Suprapubic skin (tissue), 4 donors: Measurements from ENCODE around the gene TMX2. TPM values are rescaled to one million over a fixed set of nuclear protein-coding genes. Genes with fewer than 3 reads are reported as not detected.
A peak's percentile ranks its signal among the peaks of the same experiment; 100 is the strongest.

Experiments
- DNase-seq, 2 donors: peaks; one replicate each; pipeline ENCODE4 v3.0.0-alpha.2; 2019; ENCODE audit warnings: low spot score in 2 of 2
- H3K27ac ChIP-seq: fragments of 200-600 bp; sonication (generic); one replicate; pipeline ENCODE4 v1.5.1; 2019
- H3K27me3 ChIP-seq: fragments of 200-600 bp; sonication (generic); one replicate; pipeline ENCODE4 v1.5.1; 2019
- H3K36me3 ChIP-seq: fragments of 200-600 bp; sonication (generic); one replicate; pipeline ENCODE4 v1.5.1; 2019
- H3K4me1 ChIP-seq: fragments of 200-600 bp; sonication (generic); one replicate; pipeline ENCODE4 v1.5.1; 2019
- H3K4me3 ChIP-seq: fragments of 200-600 bp; sonication (generic); one replicate; pipeline ENCODE4 v1.5.1; 2019; ENCODE audit warnings: mild to moderate bottlenecking
- H3K9me3 ChIP-seq: fragments of 200-600 bp; sonication (generic); one replicate; pipeline ENCODE4 v1.5.1; 2019
- CTCF ChIP-seq, 2 donors: fragments of 200-600 bp in 1 of 2; fragments of 450-650 bp in 1 of 2; sonication (generic) in 1 of 2; IDR thresholded peaks; one replicate each; pipeline ENCODE4 v1.5.1; 2016 to 2019; ENCODE audit warnings: antibody characterized with exemption in 2 of 2, mild to moderate bottlenecking in 1 of 2, moderate library complexity in 1 of 2
- EP300 ChIP-seq: sonication (generic); formaldehyde crosslinking; IDR thresholded peaks from one replicate; pipeline ENCODE4 v1.6.1; 2017; ENCODE audit warnings: antibody characterized with exemption
- POLR2A ChIP-seq, 2 donors: fragments of 450-650 bp; IDR thresholded peaks; one replicate each; pipeline ENCODE4 v1.6.1; 2017; ENCODE audit warnings: antibody characterized with exemption in 2 of 2, mild to moderate bottlenecking in 2 of 2, moderate library complexity in 2 of 2
- POLR2AphosphoS5 ChIP-seq, 3 donors: sonication (generic); formaldehyde crosslinking; IDR thresholded peaks; one replicate each; pipeline ENCODE4 v1.6.1; 2017; ENCODE audit warnings: antibody characterized with exemption in 3 of 3
- WGBS: methylation state at CpG from one replicate; pipeline ENCODE4 v1.1.5; 2018; 5-methylcytosine and 5-hydroxymethylcytosine counted together
- total RNA-seq, 4 donors: library from RNA; depleted of rRNA; stranded (reverse); fragments of >200 nt; gene quantifications; one replicate each; pipeline ENCODE4 v1.1.0, GENCODE V29; 2016

Gene TMX2
- total RNA-seq, 4 donors from 2014 or later, result 36.9 to 67.7 (median 55.0) TPM

- no peaks in the 10 kb centered on the region for H3K9me3 ChIP-seq
- peaks cover 42% of the 10 kb centered on the region for H3K4me1 ChIP-seq
- no peak for DNase-seq
- WGBS, result under 1% methylated on average over 26 of the region's 31 CpGs
- no peaks in the 10 kb centered on the region for H3K27me3 ChIP-seq
- peak overlapping the region; percentile 98 for H3K4me3 ChIP-seq
- H3K36me3 ChIP-seq, result peaks cover 14% of the 10 kb centered on the region
- TF ChIP-seq EP300 (no peak), CTCF (IDR thresholded peaks at IDR 0.05) (no peak), POLR2A (IDR thresholded peaks at IDR 0.05) (no peak), POLR2AphosphoS5 (IDR thresholded peaks at IDR 0.05) (no peak)
- H3K27ac ChIP-seq, result peak overlapping the region; percentile 99
Measured at GRCh38 chr11:57668434-57668782, 44.0 kb upstream of the TMX2 start.

- H3K36me3 ChIP-seq, result peaks cover 42% of the 10 kb centered on the region
- no peak for DNase-seq
- H3K4me1 ChIP-seq, result peaks cover 67% of the 10 kb centered on the region
Measured at GRCh38 chr11:57674251-57674650, 38.1 kb upstream of the TMX2 start.

DNA sequence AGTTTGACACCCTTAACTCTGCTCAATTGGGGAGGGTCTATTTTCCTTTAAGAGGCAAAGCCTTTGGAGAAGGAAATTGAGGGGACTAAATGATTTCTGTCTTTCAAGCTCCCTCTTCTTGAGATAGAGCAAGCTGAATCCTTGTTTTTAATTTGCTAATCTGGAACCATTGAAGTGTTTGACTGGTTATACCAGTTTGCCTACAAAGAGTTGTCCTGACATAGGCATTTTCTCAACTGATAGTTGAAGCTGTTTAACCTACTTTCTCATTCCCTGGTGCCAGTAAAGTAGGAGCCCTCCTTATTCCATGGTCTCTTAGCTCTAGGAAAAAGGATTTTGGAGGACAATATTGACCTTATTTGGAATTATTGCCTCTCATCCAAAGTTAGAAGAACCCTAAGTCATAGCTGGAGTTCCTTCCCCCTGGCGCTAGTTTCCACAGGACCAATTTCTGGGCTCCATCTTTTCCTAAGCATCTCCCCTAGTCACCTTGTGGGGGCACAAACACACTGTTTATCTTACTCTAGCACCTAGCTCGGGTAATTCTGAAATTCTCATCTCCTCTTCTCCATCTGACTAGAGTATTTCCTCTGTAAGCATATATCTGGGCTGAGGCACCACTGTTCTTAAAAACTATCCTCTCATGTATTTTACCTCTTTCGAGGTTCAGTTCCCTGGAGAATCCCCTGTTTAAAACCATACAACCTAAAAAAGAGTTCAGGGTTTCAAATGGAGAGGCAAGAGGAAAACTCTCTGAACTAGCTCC lies 37.0 kb upstream of the TMX2 start:
- Histone ChIP-seq H3K36me3 (peaks cover 42% of the 10 kb centered on the region), H3K27me3 (no peaks in the 10 kb centered on the region), H3K27ac (peak overlapping the region; percentile 75), H3K4me3 (peak overlapping the region; percentile 13), H3K9me3 (no peaks in the 10 kb centered on the region), H3K4me1 (peaks cover 69% of the 10 kb centered on the region)
- DNase-seq, result no peak
- WGBS, result 76% methylated on average over 3 of the region's 3 CpGs
- no peak for TF ChIP-seq POLR2AphosphoS5 (IDR thresholded peaks at IDR 0.05)
- TF ChIP-seq EP300, result no peak
- no peak for TF ChIP-seq POLR2A (IDR thresholded peaks at IDR 0.05)
- no peak for TF ChIP-seq CTCF (IDR thresholded peaks at IDR 0.05)

More at GRCh38 chr11:57674251-57674650, 38.1 kb upstream of the TMX2 start:
- Histone ChIP-seq H3K27me3 (no peaks in the 10 kb centered on the region), H3K27ac (peak overlapping the region; percentile 75), H3K4me3 (no peak overlapping the region), H3K9me3 (no peaks in the 10 kb centered on the region)
- TF ChIP-seq POLR2AphosphoS5 (IDR thresholded peaks at IDR 0.05) (no peak), EP300 (no peak), POLR2A (IDR thresholded peaks at IDR 0.05) (no peak), CTCF (IDR thresholded peaks at IDR 0.05) (no peak)

GRCh38 chr11:57679396-57679795 lies 33.0 kb upstream of the TMX2 start:
- no peaks in the 10 kb centered on the region for H3K9me3 ChIP-seq
- peaks cover 57% of the 10 kb centered on the region for H3K4me1 ChIP-seq
- DNase-seq, result no peak
- 47% methylated on average over 4 of the region's 4 CpGs for WGBS
- peak overlapping the region; percentile 91 for H3K27ac ChIP-seq
- H3K36me3 ChIP-seq, result peaks cover 43% of the 10 kb centered on the region
- no peaks in the 10 kb centered on the region for H3K27me3 ChIP-seq
- TF ChIP-seq POLR2AphosphoS5 (IDR thresholded peaks at IDR 0.05) (no peak), CTCF (IDR thresholded peaks at IDR 0.05) (no peak), POLR2A (IDR thresholded peaks at IDR 0.05) (no peak), EP300 (no peak)
- no peak overlapping the region for H3K4me3 ChIP-seq

GRCh38 chr11:57680552-57680874 lies 31.9 kb upstream of the TMX2 start:
- Histone ChIP-seq H3K4me1 (peaks cover 45% of the 10 kb centered on the region), H3K27ac (peak overlapping the region; percentile 91), H3K9me3 (no peaks in the 10 kb centered on the region), H3K4me3 (no peak overlapping the region), H3K27me3 (no peaks in the 10 kb centered on the region), H3K36me3 (peaks cover 49% of the 10 kb centered on the region)
- 43% methylated on average over 2 of the region's 2 CpGs for WGBS
- no peak for TF ChIP-seq CTCF (IDR thresholded peaks at IDR 0.05)
- no peak for TF ChIP-seq POLR2AphosphoS5 (IDR thresholded peaks at IDR 0.05)
- TF ChIP-seq EP300, result no peak
- TF ChIP-seq POLR2A (IDR thresholded peaks at IDR 0.05), result no peak
- DNase-seq, result no peak
